NCI-H2227 (cell line): ENCODE measurements around the gene OR13H1.
A peak's percentile ranks its signal among the peaks of the same experiment; 100 is the strongest.
"Not testable (repeated sequence)": the region's sequence is repeated elsewhere in the genome, so short reads cannot be mapped to it uniquely, and the experiment has no call there.

Source experiments
- DNase-seq: peaks from one replicate; lab custom pipeline; 2025; ENCODE audit not compliant: unreplicated experiment; lab: John Stamatoyannopoulos, UW

OR13H1 gene, protein sequence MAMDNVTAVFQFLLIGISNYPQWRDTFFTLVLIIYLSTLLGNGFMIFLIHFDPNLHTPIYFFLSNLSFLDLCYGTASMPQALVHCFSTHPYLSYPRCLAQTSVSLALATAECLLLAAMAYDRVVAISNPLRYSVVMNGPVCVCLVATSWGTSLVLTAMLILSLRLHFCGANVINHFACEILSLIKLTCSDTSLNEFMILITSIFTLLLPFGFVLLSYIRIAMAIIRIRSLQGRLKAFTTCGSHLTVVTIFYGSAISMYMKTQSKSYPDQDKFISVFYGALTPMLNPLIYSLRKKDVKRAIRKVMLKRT

DNA sequence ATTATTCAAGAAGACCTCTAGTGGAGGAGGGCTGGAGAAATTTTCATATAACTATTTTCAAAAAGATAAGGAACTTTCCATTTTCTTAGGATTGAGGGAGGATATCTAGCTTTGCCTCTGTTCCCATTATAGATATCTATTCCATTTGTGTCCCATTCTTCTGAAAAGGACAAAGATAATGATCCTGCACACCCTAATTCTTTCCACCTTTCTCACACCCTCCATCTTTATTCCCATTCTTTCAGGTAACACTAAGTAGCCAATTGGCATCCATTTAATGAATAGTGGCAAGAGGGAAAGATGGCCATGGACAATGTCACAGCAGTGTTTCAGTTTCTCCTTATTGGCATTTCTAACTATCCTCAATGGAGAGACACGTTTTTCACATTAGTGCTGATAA is at the start of gene OR13H1:
Gene OR13H1, plus strand, starts transcription at position 301 of the 400 bp plus-strand sequence. Its CDS starts 0 bp downstream, at position 301.
- no peak for DNase-seq

DNA sequence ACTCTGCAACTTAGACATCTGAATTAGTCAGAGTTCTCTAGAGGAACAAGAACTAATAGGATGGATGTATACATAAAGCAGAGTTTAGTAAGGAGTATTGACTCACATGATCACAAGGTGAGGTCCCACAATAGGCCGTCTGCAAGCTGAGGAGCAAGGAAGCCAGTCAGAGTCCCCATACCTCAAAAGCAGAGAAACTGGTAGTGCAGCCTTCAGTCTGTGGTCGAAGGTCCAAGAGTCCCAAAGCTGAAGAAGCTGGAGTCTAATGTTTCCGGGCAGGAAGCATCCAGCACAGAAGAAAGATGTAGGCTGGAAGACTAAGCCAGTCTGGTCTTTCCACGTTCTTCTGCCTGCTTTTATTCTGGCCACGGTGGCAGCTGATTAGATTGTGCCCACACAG is 42.3 kb upstream of the OR13H1 start:
- DNase-seq, result not testable (repeated sequence)

DNA sequence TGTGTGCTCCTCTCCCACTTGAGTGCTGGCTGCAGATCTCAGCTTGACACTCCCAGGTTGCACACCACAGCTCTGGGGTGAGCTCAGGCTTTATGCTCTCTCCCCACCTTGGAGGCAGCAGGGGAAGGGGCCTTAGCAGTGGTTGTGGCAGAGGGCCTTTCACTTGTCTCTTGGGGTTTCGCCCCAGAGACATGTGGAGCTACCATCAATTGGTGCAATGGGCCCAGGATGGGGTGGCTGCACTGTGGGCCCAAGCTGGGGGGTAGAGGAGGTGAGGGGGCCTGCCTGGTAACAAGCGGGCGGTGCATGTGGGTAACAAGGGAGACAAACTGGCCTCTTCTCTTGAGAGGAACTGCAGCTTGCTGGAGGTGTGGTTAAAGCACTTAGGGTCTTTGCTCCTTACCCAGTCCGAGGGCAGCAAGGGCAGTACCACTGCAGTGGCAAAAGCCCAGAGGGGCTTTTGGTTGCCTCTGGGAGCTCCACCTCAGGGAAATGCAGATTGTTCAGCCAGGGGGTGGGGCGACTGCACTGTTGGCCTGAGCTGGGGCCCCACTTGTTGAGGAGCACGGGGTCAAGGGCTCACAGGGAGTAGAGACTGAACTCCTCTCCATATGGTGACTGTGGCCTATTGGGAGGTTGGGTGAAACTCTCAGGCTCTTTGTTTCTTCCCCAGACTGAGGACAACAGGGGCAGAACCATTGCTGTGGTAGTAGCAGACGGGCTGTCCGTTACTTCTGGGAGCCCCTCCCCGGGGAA is 30.5 kb upstream of the OR13H1 start:
- DNase-seq, result no peak

DNA sequence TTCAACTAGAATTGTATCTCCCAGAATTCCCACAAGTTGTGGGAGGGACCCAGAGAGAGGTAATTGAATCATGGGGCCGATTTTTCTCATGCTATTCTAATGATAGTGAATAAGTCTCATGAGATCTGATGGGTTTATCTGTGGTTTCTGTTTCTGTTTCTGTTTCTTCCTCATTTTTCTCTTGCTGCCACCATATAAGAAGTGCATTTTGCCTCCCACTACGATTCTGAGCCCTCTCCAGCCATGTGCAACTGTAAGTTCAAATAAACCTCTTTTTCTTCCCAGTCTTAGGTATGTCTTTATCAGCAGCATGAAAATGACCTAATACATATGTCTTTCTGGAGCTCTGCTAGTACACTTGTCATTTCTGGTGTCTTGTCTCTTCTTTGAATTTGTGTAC is 22.1 kb upstream of the OR13H1 start:
- DNase-seq, result no peak

DNA sequence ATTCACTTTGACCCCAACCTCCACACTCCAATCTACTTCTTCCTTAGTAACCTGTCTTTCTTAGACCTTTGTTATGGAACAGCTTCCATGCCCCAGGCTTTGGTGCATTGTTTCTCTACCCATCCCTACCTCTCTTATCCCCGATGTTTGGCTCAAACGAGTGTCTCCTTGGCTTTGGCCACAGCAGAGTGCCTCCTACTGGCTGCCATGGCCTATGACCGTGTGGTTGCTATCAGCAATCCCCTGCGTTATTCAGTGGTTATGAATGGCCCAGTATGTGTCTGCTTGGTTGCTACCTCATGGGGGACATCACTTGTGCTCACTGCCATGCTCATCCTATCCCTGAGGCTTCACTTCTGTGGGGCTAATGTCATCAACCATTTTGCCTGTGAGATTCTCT is 344 bp downstream of the OR13H1 start:
- DNase-seq, result no peak

DNA sequence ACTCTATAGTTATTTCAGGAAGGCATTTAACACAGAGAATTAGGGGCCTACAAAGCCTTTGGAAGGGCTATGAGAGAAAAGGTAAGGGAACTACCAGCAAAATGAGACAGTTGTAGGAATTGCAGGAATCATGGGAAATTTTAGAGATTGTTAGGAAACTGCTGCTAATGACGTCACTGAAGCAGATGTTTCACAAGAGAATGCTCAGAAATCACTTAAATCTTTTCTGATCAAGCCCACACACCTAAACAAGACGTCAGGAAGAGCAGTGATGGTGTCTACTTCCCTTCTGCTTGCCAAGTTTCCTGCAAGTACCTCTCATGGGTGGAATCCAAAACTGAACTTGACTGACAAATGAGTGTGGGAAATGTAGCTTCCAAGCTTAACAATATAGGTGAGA is 5.1 kb downstream of the OR13H1 start:
- no peak for DNase-seq

DNA sequence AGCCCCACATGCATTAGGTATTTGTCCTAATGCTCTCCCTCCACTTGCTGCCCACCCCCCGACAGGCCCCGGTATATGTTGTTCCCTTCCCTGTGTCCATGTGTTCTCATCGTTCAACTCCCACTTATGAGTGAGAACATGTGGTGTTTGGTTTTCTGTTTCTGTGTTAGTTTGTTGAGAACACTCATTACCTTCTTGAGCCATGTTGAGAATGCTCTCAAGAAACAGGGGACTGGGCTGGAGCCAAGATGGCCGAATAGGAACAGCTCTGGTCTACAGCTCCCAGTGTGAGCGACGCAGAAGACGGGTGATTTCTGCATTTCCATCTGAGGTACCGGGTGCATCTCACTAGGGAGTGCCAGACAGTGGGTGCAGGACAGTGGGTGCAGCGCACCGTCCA is 8.6 kb downstream of the OR13H1 start:
- DNase-seq, result not testable (repeated sequence)

DNA sequence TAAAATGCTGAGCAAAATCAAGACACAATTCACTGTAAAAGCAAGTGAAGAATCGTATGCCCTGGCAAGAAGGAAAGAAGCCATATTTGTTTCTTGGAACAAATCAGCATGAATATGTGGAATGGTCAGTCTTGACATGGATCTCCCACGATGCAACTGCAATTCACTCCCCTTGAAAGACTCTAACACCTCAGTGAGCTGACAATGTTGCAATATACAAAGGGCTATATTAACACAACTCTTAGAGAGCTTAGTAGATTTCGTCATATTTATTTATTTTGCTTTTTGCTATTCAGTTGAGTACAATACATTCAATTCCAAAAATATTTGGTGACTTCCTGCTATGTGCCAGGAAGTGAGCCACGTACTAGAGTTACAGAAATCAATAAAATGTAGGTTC is 14.7 kb downstream of the OR13H1 start:
- no peak for DNase-seq

DNA sequence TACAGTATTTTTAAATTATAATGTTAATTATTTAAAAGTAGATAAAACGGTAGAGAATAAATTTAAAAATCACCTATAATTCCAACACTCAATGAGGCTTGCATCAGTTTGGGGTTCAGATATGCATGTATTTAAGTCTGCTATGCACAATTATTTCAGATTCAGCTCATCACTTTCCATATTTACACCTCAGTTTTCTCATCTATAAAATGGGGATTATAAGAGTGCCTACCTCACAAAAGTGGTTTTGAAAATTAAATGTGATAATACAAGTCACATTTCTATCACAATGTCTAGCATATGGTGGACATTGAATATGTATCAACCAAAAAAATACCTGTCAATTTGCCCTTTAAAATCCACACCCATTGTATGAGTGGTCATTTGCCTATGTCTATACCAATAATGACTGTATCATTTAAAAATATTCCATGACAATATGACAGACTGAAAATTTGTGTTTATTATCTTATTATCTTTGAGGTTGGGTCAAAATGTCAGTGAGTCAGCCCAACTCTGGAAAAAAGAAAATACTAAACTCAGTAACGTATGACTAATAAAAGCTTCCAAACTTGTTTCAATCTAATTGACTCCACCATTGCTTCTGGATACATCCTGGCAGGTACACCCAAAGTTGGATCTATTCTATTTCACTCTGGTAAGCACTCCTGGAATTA is 20.8 kb downstream of the OR13H1 start:
- DNase-seq, result no peak

DNA sequence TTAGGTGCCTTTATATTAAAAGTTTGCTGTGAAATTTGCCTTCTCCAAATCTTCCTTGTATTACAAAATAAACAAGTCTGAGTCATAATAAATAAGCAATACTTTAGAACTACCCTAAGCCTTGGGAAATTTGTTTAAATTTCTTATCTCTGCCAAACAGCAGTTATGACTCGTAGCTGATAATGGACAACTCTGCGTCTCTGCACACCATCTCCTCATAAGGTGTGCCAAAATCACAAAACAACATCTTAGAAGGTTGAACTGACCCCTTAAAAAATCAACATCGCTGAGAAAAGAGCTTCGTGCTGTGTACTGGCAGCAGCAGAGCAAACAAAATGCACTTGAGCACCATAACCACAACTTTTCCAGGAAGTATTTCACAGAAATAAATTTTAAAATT is 22.0 kb downstream of the OR13H1 start:
- no peak for DNase-seq

DNA sequence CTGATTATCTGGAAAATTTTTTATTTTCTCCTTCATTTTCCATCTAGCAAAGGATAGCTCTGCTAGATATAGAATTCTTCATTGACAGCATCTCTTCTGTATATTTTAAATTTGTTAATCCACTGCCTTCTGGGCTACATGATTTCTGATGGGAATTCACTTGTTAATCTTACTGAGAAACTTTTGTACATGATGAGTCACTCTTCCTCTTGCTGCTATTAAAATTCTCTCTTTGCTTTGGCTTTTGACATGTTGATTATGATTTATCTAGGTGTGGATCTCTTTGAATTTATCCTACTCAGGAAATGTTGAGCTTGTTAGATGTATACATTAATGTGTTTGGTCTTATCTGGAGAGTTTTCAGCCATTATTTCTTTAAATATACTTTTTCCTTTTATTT is 27.5 kb downstream of the OR13H1 start:
- DNase-seq, result no peak

DNA sequence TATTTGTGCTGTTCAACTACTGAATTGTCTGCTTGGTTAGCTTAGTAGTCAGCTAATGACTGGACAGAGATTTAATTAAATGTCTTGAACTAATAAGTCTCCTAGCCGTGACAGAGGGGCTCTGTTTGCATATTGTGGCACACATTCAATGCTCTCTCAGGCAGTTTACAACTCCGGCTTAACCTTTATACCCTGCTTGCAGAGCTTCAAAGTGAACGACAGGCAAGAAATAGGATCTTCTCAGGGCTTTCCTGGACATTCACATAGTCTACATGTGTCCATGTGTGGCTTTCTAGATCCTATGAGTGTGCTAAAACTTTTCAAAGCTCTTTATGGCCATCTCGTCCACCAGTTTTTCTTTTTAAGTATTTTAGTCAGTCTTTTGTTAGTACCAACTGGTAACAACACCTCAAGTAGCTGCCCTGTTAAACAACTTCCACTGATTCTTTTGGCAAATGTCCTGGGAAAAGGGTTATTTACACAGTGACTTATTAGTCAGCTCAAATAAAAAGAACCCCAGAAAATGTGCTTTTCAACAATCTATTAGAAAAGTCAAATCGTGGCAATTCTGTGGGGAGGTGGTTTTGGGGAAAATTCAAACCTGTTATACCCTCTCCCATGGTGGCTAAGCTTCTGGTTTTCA is 28.6 kb downstream of the OR13H1 start:
- DNase-seq, result no peak

DNA sequence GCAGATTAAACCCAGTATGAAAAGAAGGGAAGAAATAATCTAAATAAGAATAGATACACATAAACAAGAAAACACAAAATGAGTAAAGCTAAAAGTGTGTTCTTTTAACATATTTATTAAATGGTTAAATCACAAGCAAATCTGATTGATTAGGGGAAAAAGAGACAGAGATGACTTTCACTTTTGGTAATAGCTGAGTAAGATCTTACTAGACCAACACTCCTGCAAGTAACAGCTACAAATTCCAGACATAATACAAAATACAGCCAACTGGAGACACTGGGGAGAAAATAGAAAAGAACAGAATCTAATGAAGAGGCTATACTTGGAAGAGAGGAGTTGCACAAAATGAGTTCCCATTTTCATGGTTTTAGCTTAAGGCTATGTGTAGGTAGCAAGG is 33.5 kb downstream of the OR13H1 start:
- DNase-seq, result no peak

DNA sequence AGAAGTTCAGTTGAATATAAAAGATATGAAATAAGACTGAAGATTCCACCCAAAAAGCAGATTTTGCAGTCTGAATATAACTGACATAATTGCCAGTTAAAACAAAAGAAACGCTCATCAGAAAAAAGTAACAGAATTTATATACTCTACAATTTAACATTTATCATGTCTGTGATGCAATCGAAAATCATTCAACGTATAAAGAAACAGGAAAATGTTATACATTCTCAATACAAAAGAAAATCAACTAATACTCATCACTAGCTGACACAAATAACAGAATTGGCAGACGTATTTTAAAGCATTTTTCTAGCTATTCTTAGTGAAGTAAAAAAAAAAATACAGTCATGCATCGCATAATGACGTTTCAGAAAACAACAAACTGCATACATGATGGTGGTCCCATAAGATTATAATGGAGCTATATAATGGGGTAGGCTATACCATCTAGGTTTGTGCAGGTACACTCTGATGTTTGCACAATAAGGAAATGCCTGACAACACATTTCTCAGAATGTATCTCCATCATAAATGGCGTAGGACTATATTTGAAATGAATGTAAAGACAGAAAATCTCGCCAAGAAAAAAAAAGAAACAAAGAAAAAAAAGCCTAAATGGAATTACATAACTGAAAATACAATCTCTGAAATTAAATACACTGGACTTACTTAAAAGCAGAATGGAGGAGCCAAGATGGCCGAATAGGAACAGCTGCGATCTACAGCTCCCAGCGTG is 34.3 kb downstream of the OR13H1 start:
- peak; percentile 50 for DNase-seq

DNA sequence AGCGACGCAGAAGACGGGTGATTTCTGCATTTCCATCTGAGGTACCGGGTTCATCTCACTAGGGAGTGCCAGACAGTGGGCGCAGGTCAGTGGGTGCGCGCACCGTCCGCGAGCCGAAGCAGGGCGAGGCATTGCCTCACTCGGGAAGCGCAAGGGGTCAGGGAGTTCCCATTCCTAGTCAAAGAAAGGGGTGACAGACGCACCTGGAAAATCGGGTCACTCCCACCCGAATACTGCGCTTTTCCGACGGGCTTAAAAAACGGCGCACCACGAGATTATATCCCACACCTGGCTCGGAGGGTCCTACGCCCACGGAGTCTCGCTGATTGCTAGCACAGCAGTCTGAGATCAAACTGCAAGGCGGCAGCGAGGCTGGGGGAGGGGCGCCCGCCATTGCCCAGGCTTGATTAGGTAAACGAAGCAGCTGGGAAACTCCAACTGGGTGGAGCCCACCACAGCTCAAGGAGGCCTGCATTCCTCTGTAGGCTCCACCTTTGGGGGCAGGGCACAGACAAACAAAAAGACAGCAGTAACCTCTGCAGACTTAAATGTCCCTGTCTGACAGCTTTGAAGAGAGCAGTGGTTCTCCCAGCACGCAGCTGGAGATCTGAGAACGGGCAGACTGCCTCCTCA is 35.0 kb downstream of the OR13H1 start:
- DNase-seq, result peak; percentile 62

DNA sequence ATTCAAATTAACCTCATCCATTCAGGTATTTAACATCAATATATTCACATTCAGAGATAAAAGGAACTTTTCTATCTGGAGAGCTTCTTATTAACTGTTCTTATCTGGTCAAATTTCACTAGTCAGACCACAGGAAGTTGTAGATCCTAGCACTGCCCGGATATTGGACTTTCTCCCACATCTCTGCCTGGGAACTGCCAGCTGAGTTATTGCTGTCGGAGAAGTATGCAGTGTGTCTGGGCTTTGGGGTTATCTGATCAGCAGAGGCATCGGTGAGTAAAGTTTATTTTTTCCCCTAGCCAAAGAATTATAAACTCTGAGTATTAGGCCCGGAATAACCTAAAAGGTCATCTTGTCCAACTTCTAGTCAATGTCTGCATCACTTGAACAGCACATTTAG is 45.1 kb downstream of the OR13H1 start:
- DNase-seq, result no peak
